ENCODE results near the gene KCNN4. TPM values are rescaled to one million over a fixed set of nuclear protein-coding genes. Genes with fewer than 3 reads are reported as not detected.
"Not testable (repeated sequence)": the region's sequence is repeated elsewhere in the genome, so short reads cannot be mapped to it uniquely, and the experiment has no call there.

Gene KCNN4
- total RNA-seq, result 10 to 100 TPM; 14.9 to 36.2 (median 36.1) TPM
- long read RNA-seq, donor 1, partial matches to known transcripts, result 1 of 8 reads
- long read RNA-seq, donor 1, other reads (novel, unspliced or antisense), result 4 of 8 reads
- long read RNA-seq, donor 2, transcript KCNN4-211 (9 exons, 1,956 nt), result major isoform, 13 of 20 reads
- long read RNA-seq, donor 2, partial matches to known transcripts, result 0 of 20 reads
- long read RNA-seq, donor 2, other reads (novel, unspliced or antisense), result 7 of 20 reads

- H3K4me1 ChIP-seq (ENCODE audit: low read depth), result peaks cover 31% of the 10 kb centered on the region
- intact Hi-C loops (cut with DNase I, micrococcal nuclease), result loop anchor here (5.0 kb wide), 1 partner anchor 34 kb away; no protein-coding TSS in a partner anchor
- no peaks in the 10 kb centered on the region for H3K36me3 ChIP-seq (ENCODE audit: low read depth)
- no peak within 1 kb of the TSS for H3K4me3 ChIP-seq
- TF ChIP-seq, protein P1, sequence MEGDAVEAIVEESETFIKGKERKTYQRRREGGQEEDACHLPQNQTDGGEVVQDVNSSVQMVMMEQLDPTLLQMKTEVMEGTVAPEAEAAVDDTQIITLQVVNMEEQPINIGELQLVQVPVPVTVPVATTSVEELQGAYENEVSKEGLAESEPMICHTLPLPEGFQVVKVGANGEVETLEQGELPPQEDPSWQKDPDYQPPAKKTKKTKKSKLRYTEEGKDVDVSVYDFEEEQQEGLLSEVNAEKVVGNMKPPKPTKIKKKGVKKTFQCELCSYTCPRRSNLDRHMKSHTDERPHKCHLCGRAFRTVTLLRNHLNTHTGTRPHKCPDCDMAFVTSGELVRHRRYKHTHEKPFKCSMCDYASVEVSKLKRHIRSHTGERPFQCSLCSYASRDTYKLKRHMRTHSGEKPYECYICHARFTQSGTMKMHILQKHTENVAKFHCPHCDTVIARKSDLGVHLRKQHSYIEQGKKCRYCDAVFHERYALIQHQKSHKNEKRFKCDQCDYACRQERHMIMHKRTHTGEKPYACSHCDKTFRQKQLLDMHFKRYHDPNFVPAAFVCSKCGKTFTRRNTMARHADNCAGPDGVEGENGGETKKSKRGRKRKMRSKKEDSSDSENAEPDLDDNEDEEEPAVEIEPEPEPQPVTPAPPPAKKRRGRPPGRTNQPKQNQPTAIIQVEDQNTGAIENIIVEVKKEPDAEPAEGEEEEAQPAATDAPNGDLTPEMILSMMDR (IDR thresholded peaks at IDR 0.05), result no peak
- peak; percentile 79 to 89 (median 84) for DNase-seq
- H3K9me3 ChIP-seq, result no peaks in the 10 kb centered on the region
- peak; percentile 63 for ATAC-seq
Observed at GRCh38 chr19:43780706-43781525, at the start of gene KCNN4. TSS of gene KCNN4 (minus strand) at chr19:43780973. CDS start at chr19:43780861, 112 bp downstream.

- ATAC-seq (peak; percentile 100), DNase-seq (peak; percentile 88 to 96 (median 93))
- TF ChIP-seq, protein P1 (IDR thresholded peaks at IDR 0.05), result no peak
- H3K4me1 ChIP-seq (ENCODE audit: low read depth), result peaks cover 5% of the 10 kb centered on the region
- intact Hi-C loops (cut with DNase I, micrococcal nuclease), result no loop called here
- peak within 1 kb of the TSS; percentile 50 for H3K4me3 ChIP-seq
- H3K36me3 ChIP-seq (ENCODE audit: low read depth), result peaks cover 6% of the 10 kb centered on the region
- H3K9me3 ChIP-seq, result peaks cover 3% of the 10 kb centered on the region
Observed at GRCh38 chr19:43826787-43827754, 46.3 kb upstream of the KCNN4 start, which contains the start of gene ZNF283. TSS of gene ZNF283 (plus strand) at chr19:43827321. CDS start at chr19:43833505, 6,184 bp downstream.

GRCh38 chr19:43824572-43824971 is 43.8 kb upstream of the KCNN4 start:
- H3K4me1 ChIP-seq (ENCODE audit: low read depth); H3K9me3 ChIP-seq; H3K36me3 ChIP-seq (ENCODE audit: low read depth); H3K4me3 ChIP-seq; intact Hi-C loops (cut with DNase I, micrococcal nuclease); ATAC-seq; DNase-seq: not testable (repeated sequence)

- H3K36me3 ChIP-seq (ENCODE audit: low read depth); intact Hi-C loops (cut with DNase I, micrococcal nuclease); H3K4me1 ChIP-seq (ENCODE audit: low read depth); DNase-seq; H3K9me3 ChIP-seq; H3K4me3 ChIP-seq; ATAC-seq: not testable (repeated sequence)
Observed at GRCh38 chr19:43823856-43824255, 43.1 kb upstream of the KCNN4 start.

DNA sequence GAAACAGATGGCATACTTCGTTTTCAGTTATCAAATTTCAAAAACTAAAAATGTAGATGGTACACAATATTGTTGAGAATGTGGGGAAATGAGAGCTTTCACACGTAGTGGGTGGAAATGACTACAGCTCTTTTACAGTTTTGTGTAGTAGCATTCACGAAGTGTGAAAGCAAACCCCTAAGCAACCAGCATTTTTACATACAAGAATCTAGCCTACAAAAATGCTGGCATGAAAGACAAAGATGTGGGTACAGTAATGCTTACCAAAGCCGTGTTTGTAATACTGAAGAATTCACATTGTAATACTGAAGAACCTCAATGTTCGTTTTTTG is 40.1 kb upstream of the KCNN4 start:
- TF ChIP-seq, protein P1 (IDR thresholded peaks at IDR 0.05), result no peak
- no peak for ATAC-seq
- intact Hi-C loops (cut with DNase I, micrococcal nuclease), result no loop called here
- H3K9me3 ChIP-seq, result no peaks in the 10 kb centered on the region
- no peaks in the 10 kb centered on the region for H3K36me3 ChIP-seq (ENCODE audit: low read depth)
- no peak overlapping the region for H3K4me3 ChIP-seq
- no peak for DNase-seq
- no peaks in the 10 kb centered on the region for H3K4me1 ChIP-seq (ENCODE audit: low read depth)

GRCh38 chr19:43820098-43820883 is 39.5 kb upstream of the KCNN4 start:
- no peaks in the 10 kb centered on the region for H3K36me3 ChIP-seq (ENCODE audit: low read depth)
- H3K4me3 ChIP-seq, result no peak overlapping the region
- no peaks in the 10 kb centered on the region for H3K4me1 ChIP-seq (ENCODE audit: low read depth)
- peak in 2 of 3 donors; percentile 31 to 36 for DNase-seq
- peak; percentile 37 for ATAC-seq
- TF ChIP-seq, protein P1 (IDR thresholded peaks at IDR 0.05), result no peak
- no peaks in the 10 kb centered on the region for H3K9me3 ChIP-seq
- intact Hi-C loops (cut with DNase I, micrococcal nuclease), result no loop called here
